Upper lobe of left lung (tissue), 6 donors: ENCODE measurements around the gene RNU2-1. TPM values are rescaled to one million over a fixed set of nuclear protein-coding genes. Genes with fewer than 3 reads are reported as not detected.
A peak's percentile ranks its signal among the peaks of the same experiment; 100 is the strongest.
"Not testable (repeated sequence)": the region's sequence is repeated elsewhere in the genome, so short reads cannot be mapped to it uniquely, and the experiment has no call there.

Experiments
- ATAC-seq, 2 donors: fragments of 200-7000 bp; cut with Tn5 transposase; one replicate each; pipeline ENCODE4 v1.9.1; 2022; ENCODE audit warnings: mild to moderate bottlenecking in 2 of 2, moderate library complexity in 2 of 2; ENCODE audit not compliant: low FRiP score in 2 of 2
- DNase-seq, 2 donors: peaks; one replicate each; pipeline ENCODE4 v3.0.0-alpha.2; 2019 to 2020
- H3K27ac ChIP-seq, 4 donors: fragments of 200-600 bp; sonication (generic); one replicate each; pipeline ENCODE4 v1.5.1; 2016 to 2019
- H3K27me3 ChIP-seq, 4 donors: fragments of 200-600 bp; sonication (generic); one replicate each; pipeline ENCODE4 v1.5.1; 2017 to 2019
- H3K36me3 ChIP-seq, 4 donors: fragments of 200-600 bp; sonication (generic); one replicate each; pipeline ENCODE4 v1.5.1; 2016 to 2019
- H3K4me1 ChIP-seq, 4 donors: fragments of 200-600 bp; sonication (generic); one replicate each; pipeline ENCODE4 v1.5.1; 2018 to 2019
- H3K4me3 ChIP-seq, 4 donors: fragments of 200-600 bp; sonication (generic); one replicate each; pipeline ENCODE4 v1.5.1; 2017 to 2019; ENCODE audit warnings: mild to moderate bottlenecking in 2 of 4, moderate library complexity in 1 of 4
- H3K9me3 ChIP-seq, 4 donors: fragments of 200-600 bp; sonication (generic); one replicate each; pipeline ENCODE4 v1.5.1; 2018 to 2019
- EP300 ChIP-seq, 4 donors: sonication (generic); formaldehyde crosslinking; IDR thresholded peaks; one replicate each; pipeline ENCODE4 v1.5.1; 2017; ENCODE audit warnings: antibody characterized with exemption in 4 of 4, control low read depth in 2 of 4
- POLR2A ChIP-seq, 4 donors: fragments of 450-650 bp; IDR thresholded peaks; one replicate each; pipeline ENCODE4 v1.5.1; 2016 to 2017; ENCODE audit warnings: antibody characterized with exemption in 4 of 4, mild to moderate bottlenecking in 2 of 4
- POLR2AphosphoS5 ChIP-seq, 2 donors: sonication (generic); formaldehyde crosslinking; IDR thresholded peaks; one replicate each; pipeline ENCODE4 v1.5.1; 2017; ENCODE audit warnings: antibody characterized with exemption in 2 of 2
- WGBS, 2 donors: methylation state at CpG; one replicate each; pipeline ENCODE4 v1.1.5; 2017 to 2018; 5-methylcytosine and 5-hydroxymethylcytosine counted together
- total RNA-seq, 6 donors: library from RNA; depleted of rRNA in 4 of 6; stranded (reverse); fragments of >200 nt in 4 of 6; gene quantifications; one replicate each; pipeline versions ENCODE4 v1.1.0 to v1.2.1, GENCODE V29; 2016 to 2021
- TF ChIP-seq, protein P1 (sequence below), 6 experiments: fragments of 450-650 bp in 4 of 6; fragments of 200-600 bp in 2 of 6; sonication (generic) in 2 of 6; IDR thresholded peaks; one replicate each; pipeline ENCODE4 v1.5.1; 2016 to 2019; ENCODE audit warnings: antibody characterized with exemption in 6 of 6
- donor health status: DM: no; HTN: no; CAD: no; lungs with moderate emphysema.
- donor health status: DM: no; HTN: yes; CAD: no; lungs with severe emphysema.

The RNU2-1 gene
- total RNA-seq, 6 donors from 2014 or later: 5,003 to 8,653 TPM; not detected in 4

DNA sequence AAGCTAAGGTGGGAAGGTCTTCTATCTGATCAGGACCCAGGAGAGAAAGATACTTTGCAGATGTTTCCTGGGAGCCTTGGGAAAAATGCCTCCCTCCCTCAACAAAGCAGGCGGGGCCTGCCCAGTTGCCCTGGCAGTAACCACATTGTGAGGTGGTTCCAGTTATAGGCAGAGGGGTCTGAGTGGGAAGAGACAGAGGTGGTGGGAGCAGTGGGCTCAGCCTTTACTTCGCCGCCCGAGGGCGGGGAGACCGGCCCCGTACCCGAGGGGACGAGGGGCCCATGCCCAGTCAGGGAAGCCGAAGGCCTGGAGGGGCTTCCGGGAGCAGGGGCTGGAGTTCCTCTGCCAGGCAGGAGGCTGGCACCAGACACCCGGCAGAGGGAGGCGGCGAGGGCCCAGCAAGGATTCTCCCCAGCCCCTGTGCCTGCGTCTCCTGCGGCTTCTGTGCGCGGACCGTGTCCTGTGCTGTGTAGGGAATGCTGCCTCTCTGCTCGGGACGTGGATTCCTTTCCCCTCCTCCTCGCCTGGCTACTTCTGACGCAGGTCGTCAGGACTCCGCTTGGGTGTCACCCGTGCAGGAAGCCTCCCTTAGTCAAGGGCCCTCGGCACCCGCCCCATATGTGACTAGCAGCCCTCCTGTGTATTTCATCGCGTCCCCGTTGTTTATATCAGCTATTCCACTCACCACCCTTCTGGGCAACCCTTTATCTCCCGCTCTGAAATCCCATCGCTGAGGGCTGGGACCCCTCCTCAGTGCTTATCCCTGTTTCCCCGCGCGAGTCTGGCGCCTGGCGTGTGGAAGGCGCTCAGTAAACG, 2.4 kb downstream of the RNU2-1 start:
- H3K27ac ChIP-seq: peak overlapping the region; percentile 31 to 70 (median 42)
- TF ChIP-seq POLR2A (IDR thresholded peaks at IDR 0.05): peak in 1 of 4 donors; percentile 39
- H3K27me3 ChIP-seq, ATAC-seq, H3K4me1 ChIP-seq, H3K36me3 ChIP-seq, H3K9me3 ChIP-seq: not testable (repeated sequence)
- 86 to 90% methylated on average over 13 to 24 of the region's 40 CpGs for WGBS, 2 donors
- peak in 1 of 2 donors; percentile 75 for DNase-seq
- H3K4me3 ChIP-seq: peak overlapping the region in 2 of 4 donors; percentile 5 to 32

DNA sequence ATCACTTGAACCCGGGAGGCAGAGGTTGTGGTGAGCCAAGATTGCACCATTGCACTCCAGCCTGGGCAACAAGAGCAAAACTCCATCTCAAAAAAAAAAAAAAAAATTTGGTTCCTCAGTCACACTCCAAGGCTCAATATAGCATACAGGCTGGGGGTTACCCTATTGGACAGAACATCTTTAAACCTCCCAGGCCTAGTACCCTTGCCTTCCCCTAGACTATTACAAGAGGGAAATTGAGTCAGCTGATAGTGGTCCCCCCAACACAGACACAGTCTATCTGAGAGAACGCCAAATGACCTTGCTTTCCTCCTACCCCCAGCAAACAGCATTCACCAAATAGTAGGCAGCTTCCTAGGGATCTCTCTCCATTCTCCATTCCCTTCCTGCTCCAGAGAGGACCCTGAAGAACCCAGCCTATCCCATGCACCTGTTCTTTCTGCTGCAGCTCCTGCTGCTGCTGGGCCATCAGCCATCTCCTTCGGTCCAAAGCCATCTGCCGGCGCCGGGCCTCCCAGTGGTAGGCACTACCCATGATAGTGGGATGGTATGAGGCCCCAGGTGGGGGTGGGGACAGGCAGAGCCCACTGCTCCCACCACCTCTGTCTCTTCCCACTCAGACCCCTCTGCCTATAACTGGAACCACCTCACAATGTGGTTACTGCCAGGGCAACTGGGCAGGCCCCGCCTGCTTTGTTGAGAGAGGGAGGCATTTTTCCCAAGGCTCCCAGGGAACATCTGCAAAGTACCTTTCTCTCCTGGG, 5.6 kb downstream of the RNU2-1 start, which contains the start of gene CCDC200:
TSS of gene CCDC200 (minus strand) at position 604 of the 763 bp plus-strand sequence. CDS start at position 535, 69 bp downstream.
- not testable (repeated sequence) for H3K9me3 ChIP-seq, H3K4me1 ChIP-seq, H3K4me3 ChIP-seq, H3K27me3 ChIP-seq, H3K27ac ChIP-seq, DNase-seq
- WGBS, 2 donors: no CpG with 5 or more reads among the region's 7 CpGs
- ATAC-seq: peak in 1 of 2 donors; percentile 55
- H3K36me3 ChIP-seq: peaks cover 0 to 17% (median 1%) of the 10 kb centered on the region in 4 donors

DNA sequence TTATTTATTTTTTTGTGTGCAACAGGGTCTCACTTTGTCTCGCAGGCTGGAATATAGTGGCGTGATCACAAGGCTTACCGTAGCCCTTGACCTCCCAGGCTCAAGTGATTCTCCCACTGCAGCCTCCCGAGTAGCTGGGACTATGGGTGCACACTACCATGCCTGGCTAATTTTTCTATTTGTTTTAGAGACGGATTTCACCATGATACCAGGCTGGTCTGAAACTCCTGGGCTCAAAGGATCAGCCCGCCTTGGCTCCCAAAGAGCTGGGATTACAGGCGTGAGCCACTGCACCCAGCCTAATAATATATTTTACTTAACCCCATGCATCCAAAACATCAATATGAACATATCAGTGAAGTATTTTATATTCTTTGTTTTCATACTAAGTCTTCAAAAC, 7.4 kb downstream of the RNU2-1 start:
- DNase-seq: no peak
- Histone ChIP-seq H3K27ac (no peak overlapping the region), H3K9me3 (no peaks in the 10 kb centered on the region), H3K4me3 (no peak overlapping the region), H3K27me3 (no peaks in the 10 kb centered on the region), H3K36me3 (peaks cover 0 to 17% (median 1%) of the 10 kb centered on the region in 4 donors), H3K4me1 (no peaks in the 10 kb centered on the region)
- ATAC-seq: no peak
- TF ChIP-seq POLR2A (IDR thresholded peaks at IDR 0.05): no peak
- TF ChIP-seq EP300 (IDR thresholded peaks at IDR 0.05): no peak
- TF ChIP-seq POLR2AphosphoS5 (IDR thresholded peaks at IDR 0.05): no peak
- TF ChIP-seq, protein P1, sequence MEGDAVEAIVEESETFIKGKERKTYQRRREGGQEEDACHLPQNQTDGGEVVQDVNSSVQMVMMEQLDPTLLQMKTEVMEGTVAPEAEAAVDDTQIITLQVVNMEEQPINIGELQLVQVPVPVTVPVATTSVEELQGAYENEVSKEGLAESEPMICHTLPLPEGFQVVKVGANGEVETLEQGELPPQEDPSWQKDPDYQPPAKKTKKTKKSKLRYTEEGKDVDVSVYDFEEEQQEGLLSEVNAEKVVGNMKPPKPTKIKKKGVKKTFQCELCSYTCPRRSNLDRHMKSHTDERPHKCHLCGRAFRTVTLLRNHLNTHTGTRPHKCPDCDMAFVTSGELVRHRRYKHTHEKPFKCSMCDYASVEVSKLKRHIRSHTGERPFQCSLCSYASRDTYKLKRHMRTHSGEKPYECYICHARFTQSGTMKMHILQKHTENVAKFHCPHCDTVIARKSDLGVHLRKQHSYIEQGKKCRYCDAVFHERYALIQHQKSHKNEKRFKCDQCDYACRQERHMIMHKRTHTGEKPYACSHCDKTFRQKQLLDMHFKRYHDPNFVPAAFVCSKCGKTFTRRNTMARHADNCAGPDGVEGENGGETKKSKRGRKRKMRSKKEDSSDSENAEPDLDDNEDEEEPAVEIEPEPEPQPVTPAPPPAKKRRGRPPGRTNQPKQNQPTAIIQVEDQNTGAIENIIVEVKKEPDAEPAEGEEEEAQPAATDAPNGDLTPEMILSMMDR (IDR thresholded peaks at IDR 0.05): no peak
- 93 to 97% methylated on average over 7 of the region's 7 CpGs for WGBS, 2 donors

DNA sequence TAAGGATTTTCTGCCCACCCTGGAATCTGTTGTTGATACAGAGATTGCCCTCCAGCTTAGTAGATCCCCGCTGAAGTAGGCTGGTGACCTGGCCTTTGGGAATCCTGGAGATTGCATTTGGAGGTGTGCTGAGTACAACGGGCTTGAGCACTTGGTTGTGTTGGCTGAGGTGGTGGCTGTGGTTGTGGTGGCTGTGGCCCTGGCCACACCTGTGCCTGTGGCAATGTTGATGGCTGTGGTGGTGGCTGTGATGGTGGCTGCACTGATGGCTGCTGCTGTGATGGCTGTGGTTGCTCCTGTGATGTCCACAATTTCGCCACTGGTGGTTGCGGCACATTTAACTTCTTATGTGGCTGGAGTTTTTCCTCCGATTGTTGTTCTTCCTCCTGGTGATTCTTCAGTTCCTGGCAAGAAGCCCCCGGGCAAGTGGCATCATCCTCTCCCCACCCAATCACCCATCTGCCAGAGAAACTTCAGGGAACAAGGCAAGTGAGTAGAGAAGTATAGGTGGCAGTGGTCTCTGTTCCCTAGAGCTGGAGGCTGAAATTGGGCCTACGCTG, 9.6 kb downstream of the RNU2-1 start:
- H3K27me3 ChIP-seq: no peaks in the 10 kb centered on the region
- no peak for DNase-seq
- H3K4me3 ChIP-seq: no peak overlapping the region
- no peaks in the 10 kb centered on the region for H3K4me1 ChIP-seq
- ATAC-seq: no peak
- WGBS, 2 donors: 85 to 87% methylated on average over 3 to 7 of the region's 7 CpGs
- peaks cover 0 to 17% (median 1%) of the 10 kb centered on the region in 4 donors for H3K36me3 ChIP-seq
- TF ChIP-seq POLR2AphosphoS5 (IDR thresholded peaks at IDR 0.05): no peak
- TF ChIP-seq, protein P1 (IDR thresholded peaks at IDR 0.05): no peak
- no peak for TF ChIP-seq EP300 (IDR thresholded peaks at IDR 0.05)
- TF ChIP-seq POLR2A (IDR thresholded peaks at IDR 0.05): no peak
- H3K9me3 ChIP-seq: no peaks in the 10 kb centered on the region
- no peak overlapping the region for H3K27ac ChIP-seq

DNA sequence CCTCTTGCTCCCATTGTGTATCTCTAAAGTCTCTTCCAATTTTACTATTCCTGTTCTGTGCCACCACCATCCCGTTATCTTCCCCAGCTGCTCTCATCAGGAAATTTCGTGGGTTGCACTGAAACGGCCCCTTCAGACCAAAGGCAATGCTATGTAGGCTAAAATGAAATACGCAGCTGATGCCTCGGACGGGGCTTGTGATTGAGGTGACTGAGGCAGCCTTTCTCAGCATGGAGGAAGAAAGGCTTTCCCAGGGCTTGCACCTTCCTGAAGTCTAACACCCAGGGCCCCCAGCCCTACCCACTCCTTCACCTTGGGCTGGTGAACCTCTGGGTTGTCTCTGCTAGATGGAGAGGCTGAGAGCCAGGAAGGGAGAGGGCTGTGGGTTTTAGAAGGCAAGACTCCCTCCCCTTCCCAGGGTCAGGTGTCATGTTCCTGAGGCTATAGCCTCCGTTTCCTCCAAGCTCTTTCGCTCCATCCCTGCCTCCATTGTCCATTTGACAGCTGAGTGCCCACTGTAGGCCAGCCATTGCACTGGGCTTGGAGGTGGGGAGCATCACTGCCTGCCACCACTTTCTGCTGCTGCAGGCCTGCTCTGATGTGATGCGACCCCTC, 13.2 kb downstream of the RNU2-1 start:
- DNase-seq: no peak
- Histone ChIP-seq H3K27ac (no peak overlapping the region), H3K4me3 (no peak overlapping the region), H3K4me1 (no peaks in the 10 kb centered on the region), H3K36me3 (peaks cover 0 to 28% (median 15%) of the 10 kb centered on the region in 4 donors), H3K9me3 (no peaks in the 10 kb centered on the region), H3K27me3 (no peaks in the 10 kb centered on the region)
- ATAC-seq: no peak
- 85 to 90% methylated on average over 9 of the region's 9 CpGs for WGBS, 2 donors
- TF ChIP-seq POLR2AphosphoS5 (IDR thresholded peaks at IDR 0.05) (no peak), POLR2A (IDR thresholded peaks at IDR 0.05) (no peak), EP300 (IDR thresholded peaks at IDR 0.05) (no peak)
- TF ChIP-seq, protein P1 (IDR thresholded peaks at IDR 0.05): no peak
